Measurements from ENCODE around the gene RRAGA. TPM values are rescaled to one million over a fixed set of nuclear protein-coding genes. Genes with fewer than 3 reads are reported as not detected.

RRAGA gene
- total RNA-seq, 1 donor from 2014 or later, result 81.8 TPM

DNA sequence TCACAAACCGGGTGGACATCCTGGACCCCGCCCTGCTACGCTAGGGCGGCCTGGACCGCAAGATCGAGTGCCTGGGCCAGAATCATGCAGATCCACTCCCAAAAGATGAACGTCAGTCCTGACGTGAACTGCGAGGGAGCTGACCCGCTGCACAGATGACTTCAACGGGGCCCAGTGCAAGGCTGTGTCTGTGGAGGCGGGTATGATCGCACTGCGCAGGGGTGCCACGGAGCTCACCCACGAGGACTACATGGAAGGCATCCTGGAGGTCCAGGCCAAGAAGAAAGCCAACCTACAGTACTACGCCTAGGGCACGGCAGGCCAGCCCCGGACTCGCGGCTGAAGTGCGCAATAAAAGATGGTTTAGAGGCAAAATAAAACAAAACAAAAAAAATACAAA, 21.4 kb upstream of the RRAGA start:
- H3K27me3 ChIP-seq (ENCODE audit: insufficient read depth, low read length), result peaks cover 4% of the 10 kb centered on the region
- H3K4me2 ChIP-seq (ENCODE audit: low read length), result no peak overlapping the region
- H3K4me3 ChIP-seq (ENCODE audit: insufficient read depth, low read depth, low read length), result no peak overlapping the region
- no peaks in the 10 kb centered on the region for H3K9me3 Mint-ChIP-seq (ENCODE audit: unreplicated experiment)
- no peaks in the 10 kb centered on the region for H3K79me2 ChIP-seq (ENCODE audit: insufficient read depth, low read length)
- H3K36me3 Mint-ChIP-seq (ENCODE audit: low read depth, unreplicated experiment), result no peaks in the 10 kb centered on the region
- no peak overlapping the region for H3K27ac ChIP-seq (ENCODE audit: low read depth, low read length)
- no peaks in the 10 kb centered on the region for H3K4me1 ChIP-seq (ENCODE audit: insufficient read depth, low read length)
- no peaks in the 10 kb centered on the region for H3K9me3 ChIP-seq (ENCODE audit: insufficient read depth, low read depth, low read length)
- no peak overlapping the region for H2AFZ ChIP-seq (ENCODE audit: low read depth, low read length)
- H3K36me3 ChIP-seq (ENCODE audit: insufficient read depth, low read length), result no peaks in the 10 kb centered on the region
- H4K20me1 ChIP-seq (ENCODE audit: insufficient read depth, low read length), result no peaks in the 10 kb centered on the region
- peaks cover 6% of the 10 kb centered on the region for H3K4me1 Mint-ChIP-seq (ENCODE audit: low read depth, unreplicated experiment)
- H3K27me3 Mint-ChIP-seq (ENCODE audit: low read depth, unreplicated experiment), result peaks cover 5% of the 10 kb centered on the region
- FAIRE-seq (no peak), DNase-seq (ENCODE audit: low read depth) (no peak)
- H3K27ac Mint-ChIP-seq (ENCODE audit: unreplicated experiment), result no peak overlapping the region
- no peak overlapping the region for H3K9ac ChIP-seq (ENCODE audit: low read length)
- no peak overlapping the region for H3K4me3 Mint-ChIP-seq (ENCODE audit: unreplicated experiment)
- no peak for TF ChIP-seq EZH2 (IDR thresholded peaks at IDR 0.05; ENCODE audit: insufficient read depth, low read length)
- TF ChIP-seq, protein P1, sequence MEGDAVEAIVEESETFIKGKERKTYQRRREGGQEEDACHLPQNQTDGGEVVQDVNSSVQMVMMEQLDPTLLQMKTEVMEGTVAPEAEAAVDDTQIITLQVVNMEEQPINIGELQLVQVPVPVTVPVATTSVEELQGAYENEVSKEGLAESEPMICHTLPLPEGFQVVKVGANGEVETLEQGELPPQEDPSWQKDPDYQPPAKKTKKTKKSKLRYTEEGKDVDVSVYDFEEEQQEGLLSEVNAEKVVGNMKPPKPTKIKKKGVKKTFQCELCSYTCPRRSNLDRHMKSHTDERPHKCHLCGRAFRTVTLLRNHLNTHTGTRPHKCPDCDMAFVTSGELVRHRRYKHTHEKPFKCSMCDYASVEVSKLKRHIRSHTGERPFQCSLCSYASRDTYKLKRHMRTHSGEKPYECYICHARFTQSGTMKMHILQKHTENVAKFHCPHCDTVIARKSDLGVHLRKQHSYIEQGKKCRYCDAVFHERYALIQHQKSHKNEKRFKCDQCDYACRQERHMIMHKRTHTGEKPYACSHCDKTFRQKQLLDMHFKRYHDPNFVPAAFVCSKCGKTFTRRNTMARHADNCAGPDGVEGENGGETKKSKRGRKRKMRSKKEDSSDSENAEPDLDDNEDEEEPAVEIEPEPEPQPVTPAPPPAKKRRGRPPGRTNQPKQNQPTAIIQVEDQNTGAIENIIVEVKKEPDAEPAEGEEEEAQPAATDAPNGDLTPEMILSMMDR (IDR thresholded peaks at IDR 0.05; ENCODE audit: insufficient read depth, low read depth, low read length), result no peak

DNA sequence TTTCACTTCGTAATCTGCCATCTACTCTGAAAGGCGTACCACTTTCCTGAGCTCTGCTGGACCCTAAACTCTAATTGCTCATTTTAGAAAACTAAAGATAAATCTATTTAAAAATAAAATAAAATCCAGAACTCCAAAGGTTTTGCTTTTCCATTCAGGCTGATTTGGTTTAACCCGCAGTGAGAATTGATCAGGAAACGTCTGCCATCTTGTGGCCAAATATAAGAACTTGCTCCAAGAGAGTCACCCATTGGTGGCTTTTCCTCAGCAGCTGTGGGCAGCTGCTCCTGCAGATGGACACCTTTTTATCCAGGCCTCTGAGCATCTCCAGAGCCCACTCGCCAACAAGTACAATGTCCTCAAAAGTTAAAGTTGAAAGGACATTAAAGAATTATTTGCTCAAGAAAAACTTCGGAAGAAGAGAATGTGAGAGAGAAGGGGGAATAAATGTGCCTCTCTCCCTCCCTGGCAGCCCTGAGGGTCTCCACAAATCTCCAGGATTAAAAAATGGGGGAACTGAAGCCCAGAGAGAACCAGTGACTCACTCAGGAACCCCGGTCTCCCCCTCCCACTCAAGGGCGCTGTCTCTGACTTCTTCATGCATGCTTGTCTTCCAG, 20.3 kb upstream of the RRAGA start:
- DNase-seq (ENCODE audit: low read depth) (peak; percentile 33), FAIRE-seq (peak; percentile 23)
- Histone ChIP-seq H3K36me3 (ENCODE audit: insufficient read depth, low read length) (no peaks in the 10 kb centered on the region), H3K27ac (ENCODE audit: low read depth, low read length) (no peak overlapping the region), H4K20me1 (ENCODE audit: insufficient read depth, low read length) (no peaks in the 10 kb centered on the region), H2AFZ (ENCODE audit: low read depth, low read length) (no peak overlapping the region), H3K79me2 (ENCODE audit: insufficient read depth, low read length) (no peaks in the 10 kb centered on the region), H3K27me3 (ENCODE audit: insufficient read depth, low read length) (peaks cover 4% of the 10 kb centered on the region), H3K4me2 (ENCODE audit: low read length) (no peak overlapping the region), H3K4me1 (ENCODE audit: insufficient read depth, low read length) (no peaks in the 10 kb centered on the region), H3K9me3 (ENCODE audit: insufficient read depth, low read depth, low read length) (no peaks in the 10 kb centered on the region), H3K9ac (ENCODE audit: low read length) (no peak overlapping the region), H3K4me3 (ENCODE audit: insufficient read depth, low read depth, low read length) (no peak overlapping the region)
- Mint-ChIP-seq H3K9me3 (ENCODE audit: unreplicated experiment) (no peaks in the 10 kb centered on the region), H3K4me3 (ENCODE audit: unreplicated experiment) (no peak overlapping the region), H3K4me1 (ENCODE audit: low read depth, unreplicated experiment) (peaks cover 6% of the 10 kb centered on the region), H3K27ac (ENCODE audit: unreplicated experiment) (peak overlapping the region; percentile 14), H3K36me3 (ENCODE audit: low read depth, unreplicated experiment) (no peaks in the 10 kb centered on the region), H3K27me3 (ENCODE audit: low read depth, unreplicated experiment) (peaks cover 5% of the 10 kb centered on the region)
- no peak for TF ChIP-seq EZH2 (IDR thresholded peaks at IDR 0.05; ENCODE audit: insufficient read depth, low read length)
- TF ChIP-seq, protein P1 (IDR thresholded peaks at IDR 0.05; ENCODE audit: insufficient read depth, low read depth, low read length), result peak; percentile 83

- DNase-seq (ENCODE audit: low read depth) (no peak), FAIRE-seq (no peak)
- no peak overlapping the region for H3K4me3 Mint-ChIP-seq (ENCODE audit: unreplicated experiment)
- H3K4me1 Mint-ChIP-seq (ENCODE audit: low read depth, unreplicated experiment), result peaks cover 6% of the 10 kb centered on the region
- no peaks in the 10 kb centered on the region for H3K9me3 ChIP-seq (ENCODE audit: insufficient read depth, low read depth, low read length)
- H3K9ac ChIP-seq (ENCODE audit: low read length), result no peak overlapping the region
- H3K4me1 ChIP-seq (ENCODE audit: insufficient read depth, low read length), result no peaks in the 10 kb centered on the region
- H3K9me3 Mint-ChIP-seq (ENCODE audit: unreplicated experiment), result no peaks in the 10 kb centered on the region
- peaks cover 4% of the 10 kb centered on the region for H3K27me3 ChIP-seq (ENCODE audit: insufficient read depth, low read length)
- no peak overlapping the region for H3K27ac Mint-ChIP-seq (ENCODE audit: unreplicated experiment)
- no peaks in the 10 kb centered on the region for H3K79me2 ChIP-seq (ENCODE audit: insufficient read depth, low read length)
- H3K27ac ChIP-seq (ENCODE audit: low read depth, low read length), result no peak overlapping the region
- peaks cover 3% of the 10 kb centered on the region for H3K27me3 Mint-ChIP-seq (ENCODE audit: low read depth, unreplicated experiment)
- no peak overlapping the region for H2AFZ ChIP-seq (ENCODE audit: low read depth, low read length)
- H3K4me2 ChIP-seq (ENCODE audit: low read length), result no peak overlapping the region
- H3K36me3 Mint-ChIP-seq (ENCODE audit: low read depth, unreplicated experiment), result no peaks in the 10 kb centered on the region
- H3K36me3 ChIP-seq (ENCODE audit: insufficient read depth, low read length), result no peaks in the 10 kb centered on the region
- TF ChIP-seq, protein P1 (IDR thresholded peaks at IDR 0.05; ENCODE audit: insufficient read depth, low read depth, low read length), result no peak
- TF ChIP-seq EZH2 (IDR thresholded peaks at IDR 0.05; ENCODE audit: insufficient read depth, low read length), result no peak
- no peak overlapping the region for H3K4me3 ChIP-seq (ENCODE audit: insufficient read depth, low read depth, low read length)
- H4K20me1 ChIP-seq (ENCODE audit: insufficient read depth, low read length), result no peaks in the 10 kb centered on the region
Measured at GRCh38 chr9:19030899-19031298, 18.3 kb upstream of the RRAGA start.

Data from astrocyte (in vitro differentiated cells and primary cell).